Measurements from ENCODE around the gene SLC37A1. TPM values are rescaled to one million over a fixed set of nuclear protein-coding genes. Genes with fewer than 3 reads are reported as not detected.

The SLC37A1 gene
- total RNA-seq, 1 experiment from 2014 or later: 5.0 TPM

GRCh38 chr21:42541174-42541573 lies 27.5 kb downstream of the SLC37A1 start:
- no peak for DNase-seq
- H3K9me3 ChIP-seq: no peaks in the 10 kb centered on the region
- H3K36me3 ChIP-seq: no peaks in the 10 kb centered on the region
- no peaks in the 10 kb centered on the region for H3K27me3 ChIP-seq
- no peak overlapping the region for H3K4me3 ChIP-seq

DNA sequence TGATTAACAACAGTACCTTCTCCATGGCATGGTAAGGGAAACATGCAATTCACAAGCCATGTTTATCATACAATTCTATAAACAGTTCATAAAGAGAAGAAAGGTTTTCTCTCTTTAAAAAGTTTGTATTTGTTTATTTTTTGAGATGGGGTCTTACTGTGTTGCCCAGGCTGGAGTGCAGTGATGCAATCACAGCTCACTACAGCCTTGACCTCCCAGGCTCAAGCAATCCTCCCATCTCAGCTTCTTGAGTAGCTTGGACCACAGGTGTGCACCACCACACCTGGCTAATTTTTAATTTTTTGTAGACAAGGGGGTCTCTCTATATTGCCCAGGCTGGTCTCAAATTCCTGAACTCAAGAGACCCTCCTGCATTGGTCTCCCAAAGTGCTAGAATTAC lies 28.0 kb downstream of the SLC37A1 start:
- Histone ChIP-seq H3K4me3 (no peak overlapping the region), H3K9me3 (no peaks in the 10 kb centered on the region), H3K27me3 (no peaks in the 10 kb centered on the region), H3K36me3 (no peaks in the 10 kb centered on the region)
- DNase-seq: no peak

- no peaks in the 10 kb centered on the region for H3K36me3 ChIP-seq
- no peak overlapping the region for H3K4me3 ChIP-seq
- no peaks in the 10 kb centered on the region for H3K27me3 ChIP-seq
- H3K9me3 ChIP-seq: no peaks in the 10 kb centered on the region
- DNase-seq: no peak
These were observed 28.5 kb downstream of the SLC37A1 start for GRCh38 chr21:42542196-42542595.

DNA sequence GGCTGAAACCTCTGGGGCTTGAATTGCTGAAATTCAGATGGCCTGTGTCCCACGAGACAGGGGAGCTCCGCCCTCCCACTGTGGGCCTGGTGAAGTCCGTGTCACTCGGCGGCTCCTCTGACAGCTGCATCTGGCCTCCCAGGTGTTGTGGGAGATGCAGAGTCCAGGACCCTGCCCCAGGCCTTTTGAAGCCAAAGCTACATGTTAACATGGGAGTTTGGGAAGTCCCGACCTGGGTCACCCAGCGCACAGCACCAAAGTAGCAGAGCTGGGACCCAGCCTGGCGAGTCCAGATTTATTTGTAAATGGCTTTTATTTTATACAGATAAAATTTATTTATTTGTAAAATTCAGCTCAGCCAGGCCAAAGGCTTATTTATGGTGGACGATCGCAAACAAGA lies 28.9 kb downstream of the SLC37A1 start:
- Histone ChIP-seq H3K9me3 (no peaks in the 10 kb centered on the region), H3K36me3 (no peaks in the 10 kb centered on the region), H3K27me3 (no peaks in the 10 kb centered on the region), H3K4me3 (no peak overlapping the region)
- DNase-seq: no peak

GRCh38 chr21:42543106-42543847 lies 29.6 kb downstream of the SLC37A1 start:
- H3K27me3 ChIP-seq: no peaks in the 10 kb centered on the region
- no peak for DNase-seq
- no peak overlapping the region for H3K4me3 ChIP-seq
- H3K36me3 ChIP-seq: no peaks in the 10 kb centered on the region
- H3K9me3 ChIP-seq: no peaks in the 10 kb centered on the region

DNA sequence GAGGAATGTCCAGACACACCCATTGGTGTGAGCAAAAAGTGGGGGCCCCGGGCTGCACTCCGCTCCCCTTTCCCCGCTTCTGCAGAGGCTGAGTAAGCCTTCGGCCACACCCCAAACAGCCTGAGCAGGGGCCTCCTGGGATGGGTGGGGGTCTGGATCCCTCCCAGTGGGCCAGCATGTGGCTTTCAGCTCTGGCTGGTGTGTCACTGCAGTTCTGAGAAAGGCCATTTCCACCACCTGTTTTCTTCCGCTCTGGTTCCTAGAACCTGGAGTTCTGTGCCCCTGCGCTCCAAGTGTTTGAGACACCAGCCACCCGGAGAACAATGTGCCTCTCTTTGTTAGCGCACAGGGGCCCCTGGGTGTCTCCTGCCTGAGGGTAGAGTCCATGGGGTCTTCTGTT lies 30.9 kb downstream of the SLC37A1 start:
- Histone ChIP-seq H3K4me3 (no peak overlapping the region), H3K9me3 (no peaks in the 10 kb centered on the region), H3K36me3 (no peaks in the 10 kb centered on the region), H3K27me3 (no peaks in the 10 kb centered on the region)
- DNase-seq: no peak

DNA sequence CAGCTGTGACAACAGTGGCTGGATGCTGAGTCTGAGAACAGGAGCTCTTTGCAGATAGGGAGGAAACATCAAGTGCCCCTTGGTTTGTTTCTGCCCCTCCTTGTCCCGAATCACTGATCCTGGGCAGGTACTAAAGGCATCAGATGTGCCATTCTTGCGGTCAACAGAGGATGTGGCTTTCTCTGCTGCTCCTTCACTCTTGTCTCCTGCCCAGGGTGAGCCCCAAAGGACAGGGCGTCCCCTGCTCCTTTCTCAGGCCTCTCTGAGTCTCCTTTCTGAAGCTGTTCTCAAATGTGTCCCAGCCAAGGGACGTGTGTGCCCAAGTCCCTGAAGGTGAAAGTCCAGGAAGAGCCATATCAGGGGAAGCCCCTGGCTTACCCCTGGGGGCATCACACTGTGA lies 31.7 kb downstream of the SLC37A1 start:
- H3K4me3 ChIP-seq: no peak overlapping the region

DNA sequence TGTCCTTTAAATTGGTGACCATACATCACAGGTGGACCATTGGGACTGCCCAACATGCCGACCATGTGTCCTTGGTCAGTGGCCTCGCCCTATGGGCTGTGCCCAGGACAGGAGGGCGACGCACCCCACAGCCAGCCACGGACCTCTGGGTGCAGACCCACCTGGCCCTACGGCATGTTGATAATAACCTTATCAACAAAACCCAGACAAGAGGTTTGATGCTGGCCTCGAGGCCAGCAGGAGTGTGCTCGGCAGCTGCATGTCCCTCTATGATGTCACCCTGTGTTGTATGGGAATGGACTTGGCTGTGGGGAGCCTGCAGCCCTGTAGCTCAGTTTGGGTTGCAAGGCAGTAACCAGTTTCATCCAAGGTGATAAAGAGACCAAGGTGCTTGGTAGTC lies 32.1 kb downstream of the SLC37A1 start:
- Histone ChIP-seq H3K9me3 (no peaks in the 10 kb centered on the region), H3K27me3 (no peaks in the 10 kb centered on the region)
- DNase-seq: no peak

More for the DNA sequence above, 31.7 kb downstream of the SLC37A1 start:
- Histone ChIP-seq H3K27me3 (no peaks in the 10 kb centered on the region), H3K36me3 (no peaks in the 10 kb centered on the region), H3K9me3 (no peaks in the 10 kb centered on the region)
- DNase-seq: no peak

DNA sequence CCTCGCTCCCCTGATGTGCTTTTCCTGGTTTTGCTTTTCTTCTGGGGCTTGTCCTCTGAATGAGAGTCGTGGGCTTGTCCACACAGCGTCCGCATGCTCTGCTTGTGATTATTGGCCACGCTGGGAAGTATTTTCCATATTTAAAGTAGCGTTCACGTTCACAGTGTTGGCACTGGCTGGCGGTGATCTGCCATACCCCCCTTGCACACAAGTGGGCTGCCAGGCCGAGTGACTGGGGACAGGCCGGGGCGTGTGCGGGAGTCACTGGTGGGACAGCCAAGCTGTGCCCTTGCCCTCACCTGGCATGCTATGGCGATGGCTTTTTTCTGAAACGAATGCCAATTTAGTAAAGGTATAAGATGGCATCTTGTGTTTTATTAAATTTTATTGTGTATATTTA lies 32.8 kb downstream of the SLC37A1 start:
- no peak overlapping the region for H3K4me3 ChIP-seq
- no peaks in the 10 kb centered on the region for H3K9me3 ChIP-seq
- no peak for DNase-seq
- no peaks in the 10 kb centered on the region for H3K36me3 ChIP-seq
- H3K27me3 ChIP-seq: no peaks in the 10 kb centered on the region

More for the DNA sequence above, 32.1 kb downstream of the SLC37A1 start:
- Histone ChIP-seq H3K4me3 (no peak overlapping the region), H3K36me3 (no peaks in the 10 kb centered on the region)

DNA sequence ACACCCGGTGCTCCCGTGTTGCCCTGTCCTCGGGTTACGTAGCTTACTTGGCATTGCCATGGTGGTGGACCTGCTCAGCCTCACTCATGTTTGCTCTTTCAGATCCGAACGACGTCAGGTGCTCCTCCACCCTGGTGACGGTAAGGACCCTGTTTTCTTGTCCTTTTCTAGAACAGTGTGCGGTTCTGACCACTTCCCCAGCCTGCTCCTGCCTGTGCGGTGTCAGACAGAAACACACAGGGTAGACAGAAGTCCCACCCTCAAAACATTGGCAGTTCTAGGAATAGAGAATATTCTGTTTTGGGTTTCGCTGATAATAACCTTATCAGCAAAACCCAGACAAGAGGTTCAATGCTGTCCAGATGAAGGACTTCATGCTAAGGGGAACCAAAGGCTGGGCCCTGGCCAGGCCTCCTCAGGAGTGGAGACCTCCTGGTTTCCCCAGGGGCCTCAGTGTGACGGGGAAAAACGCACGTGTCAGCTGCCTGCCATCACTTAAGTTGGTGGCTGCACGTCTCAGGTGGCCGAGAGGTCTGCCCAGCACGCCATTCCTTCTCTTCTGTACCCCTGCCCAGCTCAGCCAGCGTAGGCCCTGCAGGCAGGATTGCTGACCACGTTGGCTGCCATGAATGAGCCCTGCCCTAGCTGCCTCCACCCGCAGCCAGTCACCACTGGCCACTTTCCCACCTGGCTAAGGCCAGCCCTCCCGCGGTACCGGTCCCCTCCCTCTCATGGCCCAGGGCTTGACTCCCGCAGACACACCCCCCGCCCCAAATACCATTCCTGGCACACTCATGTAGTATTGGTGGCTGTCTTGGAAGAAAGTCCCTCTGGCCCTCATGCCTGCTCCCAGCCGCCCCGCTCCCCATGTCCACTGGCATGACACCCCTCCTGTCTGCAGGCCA lies 33.6 kb downstream of the SLC37A1 start:
- Histone ChIP-seq H3K36me3 (no peaks in the 10 kb centered on the region), H3K4me3 (no peak overlapping the region), H3K9me3 (no peaks in the 10 kb centered on the region), H3K27me3 (no peaks in the 10 kb centered on the region)
- no peak for DNase-seq

- Histone ChIP-seq H3K4me3 (no peak overlapping the region), H3K36me3 (no peaks in the 10 kb centered on the region), H3K27me3 (no peaks in the 10 kb centered on the region), H3K9me3 (no peaks in the 10 kb centered on the region)
- DNase-seq: no peak
These were observed 34.3 kb downstream of the SLC37A1 start for GRCh38 chr21:42547906-42548365.

DNA sequence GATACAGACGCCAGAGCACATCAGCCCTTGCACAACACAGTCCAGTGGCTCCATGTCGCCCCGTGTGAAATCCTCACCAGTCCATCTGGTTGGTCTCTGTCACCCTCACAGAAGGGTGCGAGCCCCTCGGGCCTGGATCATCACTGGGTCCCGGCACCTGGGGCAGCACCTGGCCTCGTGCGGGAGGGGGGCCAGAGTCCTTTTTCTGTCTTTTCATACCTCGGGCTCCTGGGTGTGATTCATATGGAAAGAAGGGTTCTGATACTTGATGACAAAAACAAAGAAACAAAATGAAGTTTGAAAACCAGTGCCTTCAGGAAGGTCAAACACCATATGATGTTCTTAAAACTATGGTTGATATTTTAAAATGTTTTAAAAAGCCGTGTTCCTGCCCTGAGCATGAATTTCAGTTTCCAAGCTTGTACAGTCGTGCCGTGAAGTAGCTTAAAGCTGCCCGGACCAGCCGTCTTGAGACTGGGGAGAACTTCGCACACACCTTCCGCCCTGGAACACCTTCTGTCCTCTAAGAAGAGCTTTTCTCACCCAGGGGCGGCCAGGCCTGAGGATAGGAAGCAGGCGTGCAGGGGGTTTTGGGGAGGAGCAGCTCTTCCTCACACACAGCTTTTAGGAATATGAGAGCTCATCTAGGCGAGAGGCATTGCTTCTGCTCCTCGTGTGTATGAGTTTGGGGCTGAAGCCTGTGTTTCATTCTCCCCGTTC lies 35.2 kb downstream of the SLC37A1 start:
- Histone ChIP-seq H3K27me3 (no peaks in the 10 kb centered on the region), H3K36me3 (no peaks in the 10 kb centered on the region), H3K9me3 (no peaks in the 10 kb centered on the region), H3K4me3 (no peak overlapping the region)
- DNase-seq: no peak

GRCh38 chr21:42550817-42551216 lies 37.2 kb downstream of the SLC37A1 start:
- Histone ChIP-seq H3K36me3 (no peaks in the 10 kb centered on the region), H3K9me3 (no peaks in the 10 kb centered on the region), H3K27me3 (no peaks in the 10 kb centered on the region), H3K4me3 (no peak overlapping the region)
- no peak for DNase-seq

GRCh38 chr21:42552407-42553336 lies 39.0 kb downstream of the SLC37A1 start:
- Histone ChIP-seq H3K27me3 (no peaks in the 10 kb centered on the region), H3K4me3 (no peak overlapping the region), H3K36me3 (no peaks in the 10 kb centered on the region), H3K9me3 (no peaks in the 10 kb centered on the region)
- no peak for DNase-seq

GRCh38 chr21:42553435-42553834 lies 39.8 kb downstream of the SLC37A1 start:
- DNase-seq: no peak
- no peaks in the 10 kb centered on the region for H3K27me3 ChIP-seq

More at GRCh38 chr21:42553435-42553834, 39.8 kb downstream of the SLC37A1 start:
- Histone ChIP-seq H3K4me3 (no peak overlapping the region), H3K36me3 (no peaks in the 10 kb centered on the region), H3K9me3 (no peaks in the 10 kb centered on the region)
